Upper lobe of left lung (tissue), 4 donors: ENCODE data around the gene MANBA.

Experiments used
- CTCF ChIP-seq, 6 experiments: fragments of 450-650 bp in 4 of 6; fragments of 200-600 bp in 2 of 6; sonication (generic) in 2 of 6; IDR thresholded peaks; one replicate each; pipeline ENCODE4 v1.5.1; 2016 to 2019; ENCODE audit warnings: antibody characterized with exemption in 6 of 6
- EP300 ChIP-seq, 4 donors: sonication (generic); formaldehyde crosslinking; IDR thresholded peaks; one replicate each; pipeline ENCODE4 v1.5.1; 2017; ENCODE audit warnings: antibody characterized with exemption in 4 of 4, control low read depth in 2 of 4
- POLR2A ChIP-seq, 4 donors: fragments of 450-650 bp; IDR thresholded peaks; one replicate each; pipeline ENCODE4 v1.5.1; 2016 to 2017; ENCODE audit warnings: antibody characterized with exemption in 4 of 4, mild to moderate bottlenecking in 2 of 4

DNA sequence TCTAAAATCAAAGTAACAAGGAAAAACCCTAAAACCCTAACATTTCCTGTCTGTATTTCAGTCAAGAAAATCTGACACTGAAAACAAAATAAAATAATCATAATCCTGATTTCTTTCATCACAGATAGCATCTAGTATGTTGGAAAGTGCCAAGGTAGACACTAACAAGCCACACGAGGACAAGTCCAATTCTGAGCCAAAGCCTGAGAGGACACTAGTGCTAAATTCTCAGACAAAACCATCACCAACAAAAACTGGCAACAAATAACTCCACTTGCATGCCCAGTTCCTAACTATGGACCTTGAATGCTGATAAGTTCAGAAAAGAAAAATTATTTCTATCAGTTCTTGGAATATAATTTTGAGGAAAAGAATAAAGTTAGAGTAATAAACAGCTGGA is 113.7 kb downstream of the MANBA start:
- no peak for TF ChIP-seq POLR2A (IDR thresholded peaks at IDR 0.05)
- TF ChIP-seq CTCF (IDR thresholded peaks at IDR 0.05): no peak
- TF ChIP-seq EP300 (IDR thresholded peaks at IDR 0.05): no peak
